HG03066 (cell line): Measurements from ENCODE around the gene PCSK2.

ENCODE experiments used
- ATAC-seq: cut with Tn5 transposase; IDR thresholded peaks from one replicate; pipeline ENCODE4 v1.9.1; 2021; ENCODE audit warnings: low read depth; ENCODE audit not compliant: unreplicated experiment

The PCSK2 gene

DNA sequence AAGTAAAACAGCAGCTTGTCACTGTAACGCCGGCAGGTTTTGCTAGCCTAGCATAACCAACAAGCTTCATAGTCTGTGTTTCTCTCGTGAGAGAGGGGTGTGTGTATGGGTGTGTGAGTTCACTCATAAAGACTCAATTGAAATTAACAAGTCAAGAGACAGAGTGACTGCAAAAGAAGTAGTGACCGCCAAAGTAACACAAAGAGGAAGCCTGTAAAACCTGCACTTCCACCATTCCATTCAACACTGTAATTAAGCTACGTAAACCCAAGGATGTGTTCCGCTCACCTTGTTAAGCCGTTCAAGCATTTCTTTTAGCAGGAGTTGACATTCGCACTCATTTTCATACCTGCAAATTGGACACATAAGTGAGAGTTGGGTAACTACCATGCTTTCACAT, 297.7 kb downstream of the PCSK2 start:
- no peak for ATAC-seq

DNA sequence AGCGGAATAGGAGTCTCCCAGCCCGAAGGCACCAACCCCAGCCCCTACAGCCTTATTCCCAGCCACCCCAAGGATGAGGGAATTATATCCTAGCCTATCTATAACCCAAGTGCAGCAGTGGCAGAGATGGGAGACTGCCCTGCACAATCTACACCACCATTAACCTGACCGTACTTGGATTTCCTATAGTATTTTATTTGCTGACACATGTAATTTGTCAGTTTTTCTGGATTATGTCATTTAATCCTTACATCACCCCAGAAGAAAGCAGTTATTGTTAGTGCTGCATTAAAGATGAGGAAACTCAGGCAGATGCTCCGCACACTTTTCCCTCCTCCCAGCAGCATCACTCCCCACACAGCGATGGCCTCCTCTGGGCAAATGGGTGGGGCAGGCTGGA, 298.3 kb downstream of the PCSK2 start:
- no peak for ATAC-seq

DNA sequence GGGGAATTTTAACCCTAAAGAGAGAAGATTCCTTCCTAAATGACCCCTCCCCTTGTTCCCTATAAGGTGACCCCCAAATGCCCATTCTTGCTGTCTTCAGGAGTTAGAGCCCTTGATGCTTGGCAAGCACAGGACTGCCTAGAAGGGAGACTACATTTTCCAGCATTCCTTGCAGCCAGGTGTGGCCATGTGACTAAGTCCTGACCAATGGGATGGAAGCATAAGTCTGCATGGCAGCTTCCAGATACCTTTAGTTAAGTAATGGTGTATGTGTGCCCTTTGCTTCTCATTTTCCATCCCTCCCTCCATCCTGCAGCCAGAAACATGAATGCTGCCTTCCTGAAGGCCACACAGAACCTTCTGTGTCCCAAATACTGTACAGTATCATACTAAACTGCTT, 298.8 kb downstream of the PCSK2 start:
- ATAC-seq = no peak

DNA sequence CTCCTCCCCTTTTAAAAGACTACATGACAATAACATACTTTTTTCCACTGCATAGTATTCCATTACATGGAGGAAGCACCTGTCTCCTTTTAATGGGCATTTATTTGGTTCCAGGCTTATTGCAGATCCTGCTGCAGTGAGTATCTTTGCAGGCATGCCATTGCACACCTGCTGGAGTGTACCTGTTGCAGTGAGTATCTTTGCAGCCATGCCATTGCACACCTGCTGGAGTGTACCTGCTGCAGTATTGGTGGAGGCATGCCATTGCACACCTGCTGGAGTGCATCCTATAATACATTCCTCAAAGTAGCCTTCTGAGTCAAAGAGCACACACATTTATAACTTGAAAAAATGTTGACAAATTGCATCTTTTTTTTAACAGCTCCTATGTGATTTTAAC, 302.7 kb downstream of the PCSK2 start:
- no peak for ATAC-seq

DNA sequence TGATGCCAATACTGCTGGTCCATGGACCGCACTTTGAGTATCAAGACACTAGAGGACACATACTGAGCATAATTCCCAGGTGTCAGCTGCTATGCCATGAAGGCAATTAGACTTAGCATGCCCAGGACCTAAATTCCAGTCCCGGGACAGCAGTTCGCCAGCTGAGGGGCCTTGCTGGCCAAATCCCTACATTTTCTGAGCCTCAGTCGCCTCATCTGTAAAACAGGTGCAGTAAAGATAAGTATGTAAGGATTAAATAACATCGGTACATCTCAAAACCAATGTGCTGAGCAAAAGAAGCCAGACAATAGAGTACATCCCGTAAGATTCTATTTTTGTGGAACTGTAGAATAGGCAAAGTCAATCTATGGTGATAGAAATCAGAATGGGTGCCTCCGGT, 303.3 kb downstream of the PCSK2 start:
- no peak for ATAC-seq

DNA sequence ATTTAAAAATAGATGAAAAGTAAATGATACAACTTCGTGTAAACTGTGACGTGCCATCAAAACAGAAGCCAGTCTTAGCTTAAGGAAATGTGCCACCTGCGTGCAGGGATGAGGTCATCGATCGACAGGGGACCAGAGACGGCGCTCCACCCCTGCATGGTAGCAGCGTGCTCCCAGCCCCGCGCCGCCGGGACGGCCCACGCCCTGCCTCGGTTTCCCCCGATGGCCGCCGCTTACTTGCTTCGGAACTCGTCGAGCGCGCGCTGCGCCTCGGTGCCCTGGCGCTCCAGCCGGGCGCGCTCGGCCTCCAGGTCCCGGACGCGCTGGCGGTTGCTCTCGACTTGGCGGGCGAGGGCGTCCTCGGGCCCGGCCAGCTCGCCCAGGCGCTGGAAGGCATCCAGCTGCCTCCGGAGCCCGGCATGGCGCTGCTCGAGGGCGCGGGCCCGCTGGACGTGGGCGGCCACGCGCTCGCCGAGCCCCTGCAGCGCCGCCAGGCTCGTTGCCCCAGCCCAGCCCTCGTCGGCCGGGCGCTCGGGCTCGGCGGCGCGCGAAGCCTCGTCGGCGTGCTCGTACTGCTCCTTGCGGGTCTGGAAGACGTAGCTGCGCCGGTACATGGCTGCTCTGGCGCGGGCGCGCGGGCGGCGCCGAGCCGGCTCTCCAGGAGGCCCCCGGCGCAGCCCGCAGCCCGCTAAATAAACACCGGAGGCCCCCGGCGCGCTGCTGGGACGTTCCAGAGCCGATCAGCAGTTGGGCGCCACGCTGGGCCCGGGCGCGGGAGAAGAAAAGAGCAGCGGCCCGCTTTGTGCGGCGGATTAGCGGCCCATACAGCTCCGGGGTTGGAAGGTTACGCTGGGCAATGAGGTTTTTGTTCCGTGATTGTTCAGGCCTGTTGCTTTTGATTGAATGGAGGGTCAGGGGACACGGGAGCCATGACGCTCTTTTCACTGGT, 304.1 kb downstream of the PCSK2 start, which contains the start of gene BFSP1:
Gene BFSP1 (minus strand): TSS at position 664 of the 949 bp plus-strand sequence. CDS start 50 bp downstream, at position 614.
- no peak for ATAC-seq

DNA sequence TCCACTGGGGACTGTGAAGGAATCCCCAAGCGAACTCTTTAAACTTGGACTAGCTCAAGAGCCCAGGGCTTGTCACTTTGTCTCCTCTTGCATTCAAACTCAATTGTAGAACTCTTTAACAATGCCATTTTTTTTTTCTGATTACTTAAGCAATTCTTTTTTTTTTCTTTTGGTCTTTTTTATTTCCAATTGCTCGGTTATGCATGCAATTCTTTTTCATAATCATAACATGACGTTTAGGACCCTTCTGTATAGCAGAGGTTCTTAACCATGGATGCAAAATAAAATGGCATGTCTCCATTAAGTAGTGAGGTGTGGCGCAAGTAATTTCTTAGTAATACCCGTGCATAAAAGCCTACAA, 304.8 kb downstream of the PCSK2 start:
- ATAC-seq = no peak

DNA sequence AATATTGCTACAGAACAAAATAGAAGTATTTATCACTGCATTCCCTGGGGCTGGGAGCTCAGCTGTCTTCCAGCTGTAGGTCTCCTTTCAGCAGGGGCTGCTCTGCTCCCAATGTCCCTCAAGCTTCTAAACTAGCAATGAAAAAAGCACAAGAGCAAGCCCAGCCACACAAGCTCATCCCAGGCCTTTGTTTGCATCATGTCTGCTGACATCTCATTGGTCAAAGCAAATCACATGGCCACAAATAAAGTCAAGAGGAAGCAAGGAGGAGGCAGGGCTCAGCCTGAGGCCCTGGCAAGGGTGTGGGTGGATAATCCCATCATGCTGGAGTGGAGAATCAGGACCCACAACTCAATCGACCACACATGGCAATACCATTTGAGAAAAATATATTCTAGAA, 306.6 kb downstream of the PCSK2 start:
- no peak for ATAC-seq

DNA sequence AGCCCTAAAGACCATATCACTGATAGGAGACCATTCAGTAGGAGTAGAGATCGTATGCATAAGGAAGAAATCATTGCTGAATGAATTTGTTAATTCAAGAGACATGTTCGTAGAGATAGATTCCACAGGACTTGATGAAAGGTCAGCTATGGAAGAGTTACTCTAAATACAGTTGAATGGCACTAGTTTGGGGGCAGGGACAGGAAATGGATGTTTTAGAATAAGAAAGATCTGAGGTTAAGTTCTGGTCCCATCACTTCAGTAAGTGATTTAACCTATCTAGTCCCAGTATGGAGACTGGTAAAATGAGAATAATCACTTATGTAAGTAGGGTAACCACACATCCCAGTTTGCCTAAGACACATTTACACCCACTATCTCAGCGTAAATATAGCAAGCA, 307.2 kb downstream of the PCSK2 start:
- ATAC-seq = no peak
